HL-60 (cell line): ENCODE results near the gene NT5C.
"Not testable (repeated sequence)": the region's sequence is repeated elsewhere in the genome, so short reads cannot be mapped to it uniquely, and the experiment has no call there.

Source experiments
- DNase-seq, 2 experiments: peaks; one replicate each; pipeline ENCODE4 v3.0.0-alpha.2; 2010 to 2020; ENCODE audit warnings: low read depth in 1 of 2, low spot score in 1 of 2
- H3K27ac ChIP-seq: fragments of 250-450 bp; sonication (Bioruptor Pico); replicated peaks from 2 replicates; pipeline ENCODE4 v1.5.1; 2020; ENCODE audit warnings: mild to moderate bottlenecking, moderate library complexity
- H3K27me3 ChIP-seq: fragments of 250-450 bp; sonication (Bioruptor Pico); 2 replicates; pipeline ENCODE4 v1.5.1; 2021; ENCODE audit warnings: mild to moderate bottlenecking, moderate library complexity; ENCODE audit not compliant: insufficient read depth, poor library complexity, severe bottlenecking
- H3K4me3 ChIP-seq: replicated peaks from 2 replicates; pipeline ENCODE4 v1.5.1; 2011; ENCODE audit warnings: mild to moderate bottlenecking, control low read depth, low read length; ENCODE audit not compliant: insufficient read depth
- GABPA ChIP-seq: IDR thresholded peaks from 2 replicates; pipeline ENCODE4 v1.6.1; 2012; ENCODE audit warnings: low read depth
- POLR2AphosphoS5 ChIP-seq: IDR thresholded peaks from 2 replicates; pipeline ENCODE4 v1.6.1; 2012; ENCODE audit warnings: low read depth
- SPI1 ChIP-seq: IDR thresholded peaks from 2 replicates; pipeline ENCODE4 v1.6.1; 2012; ENCODE audit warnings: low read depth, mild to moderate bottlenecking, borderline replicate concordance
- TF ChIP-seq, protein P1 (sequence below): IDR thresholded peaks from 2 replicates; pipeline ENCODE4 v1.6.1; 2012; ENCODE audit warnings: low read depth; ENCODE audit not compliant: insufficient replicate concordance
- TF ChIP-seq, protein P2 (sequence below): IDR thresholded peaks from one replicate; pipeline ENCODE4 v1.5.1; 2011; ENCODE audit warnings: low read length, control low read depth, inconsistent platforms; ENCODE audit not compliant: insufficient read depth

Gene NT5C

DNA sequence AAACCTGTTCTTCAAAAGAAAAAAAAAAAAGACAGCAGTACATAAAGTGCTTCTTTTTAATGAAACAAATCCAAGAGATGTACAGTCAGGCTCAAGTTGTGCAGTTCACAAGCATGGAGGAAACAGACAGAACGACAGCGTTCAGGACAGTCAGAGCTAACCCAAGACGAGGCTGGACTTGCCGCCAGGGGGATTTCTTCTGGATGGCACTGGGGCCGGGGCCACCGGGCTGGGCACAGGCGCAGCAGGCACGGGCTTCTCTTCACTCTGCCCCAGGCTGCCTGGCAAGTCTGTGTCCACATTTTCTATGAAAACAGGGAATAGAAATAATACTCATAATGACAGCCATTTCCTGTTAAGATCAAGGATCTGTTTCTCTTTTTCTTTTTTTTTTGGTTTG, 4.4 kb upstream of the NT5C start:
- no peak overlapping the region for H3K27ac ChIP-seq
- no peaks in the 10 kb centered on the region for H3K27me3 ChIP-seq
- TF ChIP-seq SPI1, result no peak
- TF ChIP-seq, protein P1, sequence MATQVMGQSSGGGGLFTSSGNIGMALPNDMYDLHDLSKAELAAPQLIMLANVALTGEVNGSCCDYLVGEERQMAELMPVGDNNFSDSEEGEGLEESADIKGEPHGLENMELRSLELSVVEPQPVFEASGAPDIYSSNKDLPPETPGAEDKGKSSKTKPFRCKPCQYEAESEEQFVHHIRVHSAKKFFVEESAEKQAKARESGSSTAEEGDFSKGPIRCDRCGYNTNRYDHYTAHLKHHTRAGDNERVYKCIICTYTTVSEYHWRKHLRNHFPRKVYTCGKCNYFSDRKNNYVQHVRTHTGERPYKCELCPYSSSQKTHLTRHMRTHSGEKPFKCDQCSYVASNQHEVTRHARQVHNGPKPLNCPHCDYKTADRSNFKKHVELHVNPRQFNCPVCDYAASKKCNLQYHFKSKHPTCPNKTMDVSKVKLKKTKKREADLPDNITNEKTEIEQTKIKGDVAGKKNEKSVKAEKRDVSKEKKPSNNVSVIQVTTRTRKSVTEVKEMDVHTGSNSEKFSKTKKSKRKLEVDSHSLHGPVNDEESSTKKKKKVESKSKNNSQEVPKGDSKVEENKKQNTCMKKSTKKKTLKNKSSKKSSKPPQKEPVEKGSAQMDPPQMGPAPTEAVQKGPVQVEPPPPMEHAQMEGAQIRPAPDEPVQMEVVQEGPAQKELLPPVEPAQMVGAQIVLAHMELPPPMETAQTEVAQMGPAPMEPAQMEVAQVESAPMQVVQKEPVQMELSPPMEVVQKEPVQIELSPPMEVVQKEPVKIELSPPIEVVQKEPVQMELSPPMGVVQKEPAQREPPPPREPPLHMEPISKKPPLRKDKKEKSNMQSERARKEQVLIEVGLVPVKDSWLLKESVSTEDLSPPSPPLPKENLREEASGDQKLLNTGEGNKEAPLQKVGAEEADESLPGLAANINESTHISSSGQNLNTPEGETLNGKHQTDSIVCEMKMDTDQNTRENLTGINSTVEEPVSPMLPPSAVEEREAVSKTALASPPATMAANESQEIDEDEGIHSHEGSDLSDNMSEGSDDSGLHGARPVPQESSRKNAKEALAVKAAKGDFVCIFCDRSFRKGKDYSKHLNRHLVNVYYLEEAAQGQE, result no peak
- TF ChIP-seq, protein P2, sequence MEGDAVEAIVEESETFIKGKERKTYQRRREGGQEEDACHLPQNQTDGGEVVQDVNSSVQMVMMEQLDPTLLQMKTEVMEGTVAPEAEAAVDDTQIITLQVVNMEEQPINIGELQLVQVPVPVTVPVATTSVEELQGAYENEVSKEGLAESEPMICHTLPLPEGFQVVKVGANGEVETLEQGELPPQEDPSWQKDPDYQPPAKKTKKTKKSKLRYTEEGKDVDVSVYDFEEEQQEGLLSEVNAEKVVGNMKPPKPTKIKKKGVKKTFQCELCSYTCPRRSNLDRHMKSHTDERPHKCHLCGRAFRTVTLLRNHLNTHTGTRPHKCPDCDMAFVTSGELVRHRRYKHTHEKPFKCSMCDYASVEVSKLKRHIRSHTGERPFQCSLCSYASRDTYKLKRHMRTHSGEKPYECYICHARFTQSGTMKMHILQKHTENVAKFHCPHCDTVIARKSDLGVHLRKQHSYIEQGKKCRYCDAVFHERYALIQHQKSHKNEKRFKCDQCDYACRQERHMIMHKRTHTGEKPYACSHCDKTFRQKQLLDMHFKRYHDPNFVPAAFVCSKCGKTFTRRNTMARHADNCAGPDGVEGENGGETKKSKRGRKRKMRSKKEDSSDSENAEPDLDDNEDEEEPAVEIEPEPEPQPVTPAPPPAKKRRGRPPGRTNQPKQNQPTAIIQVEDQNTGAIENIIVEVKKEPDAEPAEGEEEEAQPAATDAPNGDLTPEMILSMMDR, result no peak
- no peak for TF ChIP-seq POLR2AphosphoS5
- TF ChIP-seq GABPA, result no peak
- no peak overlapping the region for H3K4me3 ChIP-seq
- DNase-seq, result no peak

DNA sequence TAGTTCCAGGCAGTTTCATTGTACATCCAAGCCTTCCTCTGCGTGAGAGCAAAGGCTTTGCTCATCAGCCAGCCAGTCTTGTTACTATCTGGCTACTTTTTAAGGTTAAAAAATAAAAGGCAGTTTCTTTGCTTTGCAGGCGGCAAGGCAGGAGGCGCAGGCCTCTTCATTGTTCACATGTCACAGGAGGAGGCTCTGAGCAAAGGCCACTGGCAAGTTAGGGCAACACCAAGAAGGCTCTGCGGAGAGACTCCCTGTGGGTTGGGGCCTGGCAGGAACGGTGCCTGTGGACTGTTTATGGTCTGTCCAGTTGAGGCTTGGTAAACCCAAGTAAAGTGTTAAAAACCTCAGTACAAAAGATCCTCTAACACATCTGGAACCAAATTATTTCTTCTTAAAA, 3.9 kb upstream of the NT5C start:
- Histone ChIP-seq H3K27ac (no peak overlapping the region), H3K27me3 (no peaks in the 10 kb centered on the region), H3K4me3 (no peak overlapping the region)
- no peak for DNase-seq
- TF ChIP-seq POLR2AphosphoS5, result no peak
- TF ChIP-seq GABPA, result no peak
- TF ChIP-seq SPI1, result no peak
- TF ChIP-seq, protein P2, result no peak
- TF ChIP-seq, protein P1, result no peak

- TF ChIP-seq POLR2AphosphoS5, result peak; percentile 52
- not testable (repeated sequence) for H3K27me3 ChIP-seq, H3K27ac ChIP-seq, H3K4me3 ChIP-seq, DNase-seq
Measured at GRCh38 chr17:75133607-75134347, 2.2 kb upstream of the NT5C start.

- H3K27ac ChIP-seq, result no peak overlapping the region
- no peak for DNase-seq
Measured at GRCh38 chr17:75133001-75133400, 1.5 kb upstream of the NT5C start.

More at GRCh38 chr17:75133001-75133400, 1.5 kb upstream of the NT5C start:
- Histone ChIP-seq H3K27me3 (no peaks in the 10 kb centered on the region), H3K4me3 (no peak overlapping the region)
- TF ChIP-seq SPI1, result no peak
- no peak; the same call in 1 of the 2 replicates for TF ChIP-seq POLR2AphosphoS5
- TF ChIP-seq, protein P2, result no peak
- TF ChIP-seq, protein P1, result no peak
- no peak for TF ChIP-seq GABPA
